Stimulated activated CD4-positive, alpha-beta T cell treated with anti-CD3 and anti-CD28 coated beads, Interleukin-12 subunit alpha, Interleukin-12 subunit beta, amount 100 ng/mL, for 4 hours (primary cell): ENCODE data around the gene DACH1.
"Not testable (repeated sequence)": the region's sequence is repeated elsewhere in the genome, so short reads cannot be mapped to it uniquely, and the experiment has no call there.

Experiments used
- DNase-seq: peaks from one replicate; pipeline ENCODE4 v3.0.0-alpha.2; 2020

Gene DACH1

DNA sequence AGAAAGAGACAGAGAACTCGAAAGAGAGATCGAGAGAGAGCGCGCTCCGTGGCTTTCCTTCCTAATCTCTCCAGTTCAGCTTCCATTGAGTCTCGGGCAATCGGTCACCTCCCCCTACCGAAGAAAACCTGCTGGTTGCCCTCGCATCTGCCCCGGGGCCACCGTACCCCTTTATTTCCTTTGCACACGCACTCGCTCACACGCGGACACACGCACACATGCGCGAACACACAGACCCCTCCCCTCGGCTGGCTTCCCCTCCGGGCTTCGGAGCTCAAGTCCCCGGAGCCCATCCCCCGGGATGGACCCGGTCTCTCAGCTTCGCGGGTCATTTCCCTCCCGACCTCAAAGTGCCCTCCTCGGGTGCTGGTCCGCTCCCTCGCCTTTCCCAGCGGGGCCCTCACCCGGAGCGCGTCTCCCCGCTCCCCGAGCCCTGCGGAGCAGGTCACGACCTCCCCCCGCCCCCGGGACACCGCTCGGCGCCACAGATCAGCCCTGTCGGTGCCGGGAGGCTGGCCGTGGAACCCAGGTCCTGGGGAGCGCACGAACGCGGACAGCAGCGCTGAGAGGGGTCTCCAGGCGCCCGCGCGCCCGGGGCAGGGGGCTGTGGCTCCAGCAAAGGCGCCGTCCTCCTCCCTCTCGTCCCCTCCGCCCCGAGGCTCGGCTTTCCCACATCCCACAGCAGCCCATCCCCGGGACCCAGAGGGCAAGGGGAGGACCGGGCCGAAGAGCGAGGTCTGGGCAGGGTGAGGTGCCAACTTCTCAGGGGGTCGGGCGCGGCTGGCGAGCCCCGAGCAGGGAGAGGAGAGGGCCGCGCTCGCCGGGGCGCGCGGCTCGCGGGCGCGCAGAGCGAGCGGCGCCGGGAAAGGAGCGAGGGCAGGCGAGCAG lies 1.8 kb downstream of the DACH1 start:
- DNase-seq = no peak

DNA sequence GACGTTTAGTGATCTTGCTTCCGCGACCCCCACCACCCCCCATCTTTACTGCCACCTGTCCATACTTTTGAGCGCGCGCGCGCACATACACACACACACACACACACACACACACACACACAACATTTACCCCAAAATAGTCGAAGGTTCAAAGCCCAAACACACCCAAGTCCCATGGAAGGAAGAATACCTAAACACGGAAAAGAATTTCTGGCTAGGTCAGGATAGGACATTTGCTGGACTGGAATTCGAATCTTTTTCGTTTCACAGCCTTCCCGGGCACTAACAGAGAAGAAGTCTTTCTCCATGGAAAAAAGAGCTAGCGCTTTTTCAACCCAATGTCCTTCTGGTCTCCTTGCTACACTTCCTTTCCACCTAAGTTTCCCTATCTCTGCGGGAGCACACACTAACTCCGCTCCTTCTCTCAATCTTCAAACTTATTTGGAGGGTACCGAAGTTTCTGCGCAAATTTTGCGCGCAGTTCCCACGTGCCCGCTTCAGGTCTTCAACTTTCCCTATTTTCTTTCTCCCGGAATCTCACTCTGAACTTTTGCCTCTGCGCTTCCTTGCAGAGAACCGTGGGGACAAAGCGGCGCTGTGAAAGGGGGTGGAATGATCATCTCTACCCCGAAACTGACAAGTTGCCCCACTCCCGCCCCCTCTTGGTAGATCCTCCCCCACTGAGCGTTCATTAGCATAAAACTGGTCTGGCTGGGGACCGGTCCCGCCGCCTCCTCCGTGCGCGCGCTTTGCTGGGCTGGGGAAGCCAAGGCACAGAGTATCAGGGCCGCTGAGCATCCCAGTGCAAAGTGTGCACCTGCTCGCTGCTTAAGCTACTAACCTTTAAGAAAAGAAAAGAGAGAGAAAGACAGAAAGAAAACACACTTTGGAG lies 2.7 kb downstream of the DACH1 start:
- no peak for DNase-seq

DNA sequence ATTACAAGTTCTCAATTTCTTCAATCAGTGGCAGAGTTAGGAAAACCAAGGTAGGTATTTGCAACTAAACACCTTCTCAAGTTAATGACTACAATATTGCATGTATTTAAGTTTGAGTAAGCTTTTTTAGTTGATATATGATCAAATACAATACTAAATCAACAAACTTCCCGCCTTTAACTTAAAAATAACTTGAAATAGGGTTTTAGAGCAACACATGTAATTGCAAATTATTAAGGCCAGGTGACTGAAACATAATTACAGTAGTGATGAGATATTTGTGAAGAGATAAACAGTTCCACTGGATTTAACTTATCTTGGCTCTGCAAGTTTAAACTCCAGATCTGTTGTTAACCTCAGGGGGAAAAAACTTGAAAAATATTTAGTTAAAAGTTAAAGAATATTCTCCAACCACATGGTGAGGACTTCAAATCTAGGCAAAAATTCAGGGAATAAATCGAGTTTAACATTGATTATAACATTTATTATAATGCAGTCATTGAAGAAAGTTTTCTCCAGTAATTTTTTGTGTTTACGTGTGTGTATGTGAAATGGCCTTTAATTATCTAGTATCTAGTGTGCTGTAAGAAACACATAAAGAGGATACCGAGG lies 3.6 kb downstream of the DACH1 start:
- DNase-seq = no peak

DNA sequence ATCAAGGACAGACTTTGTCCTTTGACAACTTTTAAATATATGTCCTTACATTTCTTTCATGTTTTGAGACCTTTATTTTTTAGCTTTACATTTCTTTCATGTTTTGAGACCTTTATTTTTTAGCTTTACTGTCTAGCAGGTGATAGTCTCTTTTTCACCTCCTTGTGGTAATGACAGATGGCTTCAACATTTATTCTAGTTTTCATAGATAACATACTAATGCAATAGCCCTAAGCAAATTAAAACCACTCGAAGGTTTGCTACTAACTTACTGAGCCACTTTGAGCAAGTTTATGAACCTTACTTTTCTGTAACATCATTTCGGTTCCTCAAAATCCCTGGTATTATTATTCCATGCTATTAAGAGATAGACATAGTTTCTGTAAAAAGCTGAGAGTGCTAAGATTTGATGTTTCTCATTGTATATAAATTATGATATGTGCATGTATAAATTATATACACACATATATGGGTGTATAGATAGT lies 4.5 kb downstream of the DACH1 start:
- DNase-seq = no peak

DNA sequence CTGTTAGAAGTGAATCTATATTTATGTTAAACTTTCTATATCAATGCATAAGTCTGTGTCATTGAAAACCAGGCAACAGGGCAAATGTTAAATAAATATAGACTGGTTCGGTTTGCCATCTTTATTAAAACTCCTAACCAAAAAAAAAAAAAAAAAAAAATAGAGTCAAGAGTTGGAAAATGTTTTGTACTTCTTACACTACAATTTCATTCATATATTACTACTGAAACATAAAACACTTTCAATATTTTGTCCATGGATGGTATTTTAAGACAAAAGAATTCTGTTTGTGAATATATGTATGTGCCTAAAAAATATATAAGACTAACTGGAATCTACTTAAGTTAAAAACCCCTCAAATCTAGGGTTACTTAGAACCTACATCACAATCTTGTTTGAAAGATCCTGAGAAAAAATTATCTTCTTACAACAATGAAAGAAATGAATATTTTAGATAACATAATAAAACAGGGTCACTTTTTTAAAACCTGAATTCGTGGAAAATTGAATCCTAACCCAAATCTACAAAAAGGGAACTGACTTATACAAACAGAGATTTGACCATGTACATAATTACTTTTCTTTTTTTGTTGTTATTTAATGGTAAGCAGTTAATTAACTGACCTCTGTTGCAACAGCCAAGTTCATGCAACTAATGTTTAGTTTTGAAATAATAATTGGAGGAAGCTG lies 5.1 kb downstream of the DACH1 start:
- no peak for DNase-seq

DNA sequence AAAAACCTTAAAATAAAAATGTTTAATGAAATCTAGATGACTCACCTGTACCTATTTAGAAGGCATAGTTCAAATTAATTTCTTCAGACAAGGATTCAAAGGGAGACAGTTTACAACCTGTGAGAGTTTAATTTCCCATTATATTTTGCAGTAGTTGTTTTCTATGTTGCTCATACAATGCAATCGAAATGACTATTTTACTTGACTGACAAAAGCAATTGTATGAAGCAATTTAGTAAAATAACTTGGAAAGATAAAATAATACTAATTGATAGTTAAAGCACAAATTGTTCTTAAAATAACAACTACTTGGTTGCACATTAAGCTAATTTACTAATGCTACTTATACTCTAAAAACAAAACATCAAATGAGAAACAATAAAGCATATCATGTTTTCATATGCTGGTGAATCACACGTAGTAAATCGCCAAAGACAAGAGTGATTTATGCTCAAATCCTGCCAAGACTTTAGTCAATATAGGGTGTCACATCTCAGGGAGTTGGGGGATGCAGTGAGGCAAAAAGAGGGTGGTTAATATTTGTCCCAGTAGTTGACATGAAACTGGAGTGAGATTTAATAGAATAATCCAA lies 6.4 kb downstream of the DACH1 start:
- no peak for DNase-seq

DNA sequence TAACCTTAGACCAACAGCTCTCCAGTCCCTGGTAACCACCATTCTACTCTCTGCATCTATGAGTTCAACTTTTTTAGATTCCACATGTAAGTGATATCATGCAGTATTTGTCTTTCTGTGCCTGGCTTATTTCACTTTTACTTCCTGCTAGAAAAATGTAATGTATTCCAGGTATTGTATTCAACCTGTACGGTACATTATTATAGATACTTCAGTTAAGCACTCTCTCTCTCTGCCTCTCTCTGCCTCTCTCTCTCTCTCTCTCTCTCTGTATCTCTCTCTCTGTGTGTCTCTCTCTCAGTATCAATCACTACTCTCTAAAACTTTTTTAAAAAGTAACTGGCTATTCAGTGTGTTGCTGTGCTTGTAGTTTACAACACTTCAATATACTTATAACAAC lies 8.4 kb downstream of the DACH1 start:
- no peak for DNase-seq

DNA sequence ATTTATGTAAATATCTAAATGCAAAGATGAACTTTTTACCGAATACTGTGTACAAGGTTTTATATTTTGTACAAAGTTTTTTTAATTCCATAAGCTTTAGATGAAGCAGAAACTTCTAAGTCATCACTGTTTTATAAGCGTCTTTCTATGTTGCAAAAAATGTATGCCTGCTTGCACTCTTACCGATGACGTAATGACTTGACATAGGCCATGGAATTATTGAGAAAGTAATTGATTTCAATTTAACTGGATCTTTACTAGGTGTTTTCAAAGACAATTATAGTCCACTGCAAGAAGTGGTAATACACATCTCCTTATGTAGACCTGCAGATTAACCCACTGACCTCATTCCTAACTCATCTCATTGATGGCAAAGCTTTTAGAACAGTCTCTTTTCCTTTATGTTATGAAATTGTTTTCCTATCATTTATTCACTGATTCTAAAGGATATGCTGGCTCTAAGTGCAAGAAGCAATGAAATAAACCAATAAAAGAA lies 10.4 kb downstream of the DACH1 start:
- DNase-seq = no peak

DNA sequence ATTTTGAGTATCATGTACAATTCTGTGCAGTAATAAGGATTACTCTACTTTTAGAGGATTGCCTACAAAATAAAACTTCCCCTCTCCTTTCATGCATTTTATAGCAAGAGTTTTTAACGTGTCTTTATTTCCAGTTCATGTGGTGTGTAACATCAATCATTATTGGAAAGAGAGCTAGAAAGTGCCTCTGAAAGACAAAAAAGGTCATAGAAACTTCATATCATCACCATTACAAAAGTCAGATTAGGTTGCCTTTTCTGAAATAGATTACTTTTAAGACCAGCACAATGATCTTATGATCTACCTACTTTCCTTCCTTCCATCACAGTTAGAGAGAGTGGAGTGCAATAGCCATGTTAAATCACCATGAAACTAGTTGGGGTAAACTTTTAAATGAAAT lies 12.6 kb downstream of the DACH1 start:
- no peak for DNase-seq

DNA sequence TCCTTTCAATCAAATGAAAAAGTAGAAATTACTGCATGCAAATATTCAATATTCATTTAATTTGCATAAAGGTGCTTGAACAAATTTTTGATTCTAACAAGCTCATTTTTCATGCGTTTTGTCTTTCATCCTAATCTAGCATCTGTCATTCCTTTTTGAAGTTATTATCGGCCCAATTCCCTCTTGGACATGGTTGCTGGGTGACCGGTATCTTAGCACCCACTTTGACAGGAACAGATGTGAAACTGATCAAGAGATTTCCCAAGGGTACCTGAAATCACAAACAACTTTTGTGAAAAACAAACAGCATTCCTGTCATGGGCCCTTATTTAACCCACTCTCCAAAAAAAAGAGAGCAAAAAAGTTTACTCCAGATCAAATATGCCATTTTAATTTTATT lies 13.3 kb downstream of the DACH1 start:
- DNase-seq = no peak

DNA sequence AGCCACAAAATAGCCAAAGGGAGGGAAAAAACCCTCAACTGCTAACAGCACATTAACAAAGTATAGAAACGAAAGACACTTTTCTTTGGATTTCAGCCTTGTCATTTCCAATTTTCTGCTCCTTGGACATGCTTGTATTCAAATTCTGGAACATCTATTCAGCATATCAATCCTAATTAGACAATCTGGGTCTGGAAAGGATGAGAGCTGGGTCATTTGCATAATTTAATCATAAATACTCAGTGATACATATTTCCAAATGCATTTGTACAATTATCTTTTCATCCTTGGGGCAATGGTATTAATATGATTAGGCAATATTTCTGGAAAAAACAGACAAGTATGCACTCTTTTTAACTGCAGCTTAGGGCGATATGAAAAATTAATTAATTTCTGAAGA lies 14.3 kb downstream of the DACH1 start:
- no peak for DNase-seq

DNA sequence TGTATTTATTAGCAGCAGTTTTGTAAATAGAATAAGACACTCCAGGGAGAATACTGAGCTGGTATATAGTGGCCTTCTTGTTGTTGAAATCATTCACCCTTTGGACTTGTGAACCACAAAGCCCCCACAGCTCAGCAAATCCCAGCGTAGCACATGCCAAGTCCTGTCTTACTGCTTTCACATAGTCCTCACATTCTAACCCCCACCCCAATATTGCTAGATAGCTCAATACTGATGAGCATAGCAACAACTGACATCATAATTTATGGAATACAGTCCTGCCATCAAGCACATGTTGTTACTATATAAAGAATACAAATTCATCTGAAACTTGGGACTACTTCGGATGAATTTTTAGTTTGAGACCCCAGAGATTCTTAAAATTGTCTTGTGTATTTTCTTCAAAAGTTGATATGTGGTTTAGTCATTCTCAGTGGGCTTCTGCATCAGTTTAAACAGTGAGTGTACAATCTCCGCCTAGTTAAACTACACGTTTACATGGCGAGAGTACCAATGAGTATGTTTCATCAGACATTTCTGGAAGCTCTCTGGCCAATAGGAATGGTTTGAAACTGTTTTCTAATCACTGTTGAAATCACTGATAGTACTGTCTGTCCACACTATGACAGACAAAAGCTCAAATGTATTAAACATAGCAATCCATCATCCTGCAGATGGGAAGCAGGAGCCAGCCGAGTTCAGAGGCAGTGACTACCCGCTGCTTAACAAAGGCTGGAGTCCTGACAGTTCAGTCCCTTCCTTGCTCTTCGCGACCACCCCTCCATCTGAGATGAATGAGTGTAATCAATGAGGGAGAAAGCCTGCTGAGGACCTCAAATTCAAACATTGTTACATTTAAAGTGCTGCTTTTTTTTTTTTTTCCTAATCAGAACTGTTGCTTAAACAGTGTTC lies 15.2 kb downstream of the DACH1 start:
- no peak for DNase-seq

DNA sequence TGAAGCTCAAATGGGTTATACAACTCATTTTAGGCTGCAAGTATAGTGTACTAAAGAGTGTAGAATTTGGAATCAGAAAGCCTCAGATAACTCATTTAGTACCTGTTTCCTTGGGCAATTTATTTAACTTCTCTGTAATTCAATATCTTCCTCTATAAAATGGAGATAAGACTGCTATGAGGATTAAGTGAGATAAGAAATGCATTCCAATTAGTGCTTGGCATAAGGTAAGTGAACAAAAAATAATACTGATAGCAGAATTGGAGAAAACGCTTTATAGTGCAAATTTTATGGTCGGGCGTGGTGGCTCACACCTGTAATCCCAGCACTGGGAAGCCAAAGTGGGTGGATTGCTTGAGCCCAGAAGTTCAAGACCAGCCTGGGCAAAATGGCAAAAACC lies 25.0 kb downstream of the DACH1 start:
- DNase-seq = no peak

DNA sequence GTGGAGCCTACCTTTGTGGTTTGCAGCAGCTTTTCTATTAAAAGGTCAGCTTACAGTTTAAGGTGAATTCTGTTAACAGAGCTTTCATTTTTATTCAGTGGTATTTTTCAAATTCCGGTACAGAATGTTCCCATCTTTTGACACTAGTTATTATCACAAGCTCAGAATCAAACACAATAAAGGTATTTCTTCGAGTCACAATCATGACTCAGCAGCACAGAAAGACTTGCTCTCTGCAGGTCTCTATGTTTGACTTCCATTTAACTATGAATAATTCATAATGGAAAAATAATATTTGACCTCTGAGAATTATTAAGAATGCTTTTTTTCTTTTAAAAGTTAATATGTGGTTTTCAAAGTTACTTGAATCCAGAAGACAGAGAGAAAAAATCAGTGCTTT lies 28.2 kb downstream of the DACH1 start:
- DNase-seq = no peak

DNA sequence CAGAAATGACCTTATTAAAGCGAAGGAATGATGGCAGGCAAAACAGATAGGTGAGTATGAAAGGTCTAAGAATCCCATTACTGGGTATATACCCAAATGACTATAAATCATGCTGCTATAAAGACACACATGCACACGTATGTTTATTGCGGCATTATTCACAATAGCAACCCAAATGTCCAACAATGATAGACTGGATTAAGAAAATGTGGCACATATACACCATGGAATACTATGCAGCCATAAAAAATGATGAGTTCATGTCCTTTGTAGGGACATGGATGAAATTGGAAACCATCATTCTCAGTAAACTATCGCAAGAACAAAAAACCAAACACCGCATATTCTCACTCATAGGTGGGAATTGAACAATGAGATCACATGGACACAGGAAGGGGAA lies 29.4 kb downstream of the DACH1 start:
- DNase-seq = not testable (repeated sequence)

DNA sequence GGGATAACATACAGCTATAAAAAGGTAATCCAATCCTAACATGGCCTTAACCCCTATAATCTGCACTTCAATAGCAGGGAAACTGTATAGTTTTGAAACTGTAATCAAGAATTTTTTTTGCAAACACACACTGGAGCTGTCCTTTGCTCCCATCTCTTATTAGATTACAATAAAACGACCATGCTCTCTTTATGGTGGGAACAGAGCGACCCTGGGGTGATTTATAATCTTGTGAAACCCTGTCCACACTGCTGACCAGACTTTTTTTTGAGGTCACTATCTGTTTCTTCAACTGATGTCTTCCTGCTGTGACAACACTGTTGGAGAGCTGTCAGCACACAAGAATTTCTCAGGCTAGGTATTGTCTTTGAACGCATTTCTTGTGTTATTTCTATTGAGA lies 35.3 kb downstream of the DACH1 start:
- DNase-seq = no peak

DNA sequence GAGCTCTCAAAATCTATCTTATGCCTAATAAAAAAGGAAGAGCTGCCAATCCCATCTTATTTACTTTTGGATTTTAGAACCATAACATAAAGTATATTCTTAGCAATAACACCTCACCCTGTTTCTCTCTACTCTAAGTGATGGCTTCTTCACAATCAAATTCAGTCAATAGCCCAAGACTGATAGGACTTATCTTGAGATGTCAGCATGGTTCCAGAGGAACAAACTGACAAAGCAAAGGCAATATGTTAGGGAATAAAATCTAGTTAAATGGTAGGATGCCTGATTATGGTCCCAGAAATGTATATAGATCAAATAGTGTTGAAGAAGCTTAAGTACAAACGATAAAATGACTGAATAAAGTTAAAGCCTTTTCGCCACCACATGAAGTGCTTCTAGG lies 36.3 kb downstream of the DACH1 start:
- no peak for DNase-seq

DNA sequence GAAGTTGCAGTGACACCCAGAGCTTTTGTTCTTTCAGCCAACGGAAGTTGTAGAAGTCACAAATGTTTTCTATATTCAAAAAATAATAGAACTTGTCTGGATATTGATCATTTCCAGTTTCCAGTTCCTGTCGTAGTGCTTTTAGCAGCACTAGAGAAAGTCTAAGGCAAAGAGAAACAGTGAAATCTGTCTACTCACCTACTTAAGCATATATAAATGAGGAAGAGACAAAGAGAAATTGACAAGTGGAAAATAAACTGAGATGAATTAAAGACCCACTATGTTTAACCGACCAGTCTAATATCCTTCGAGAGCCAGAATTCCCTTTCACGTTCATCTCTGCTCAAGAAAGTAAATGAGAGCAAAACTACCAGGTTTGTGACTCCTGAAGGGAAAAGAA lies 36.7 kb downstream of the DACH1 start:
- no peak for DNase-seq

DNA sequence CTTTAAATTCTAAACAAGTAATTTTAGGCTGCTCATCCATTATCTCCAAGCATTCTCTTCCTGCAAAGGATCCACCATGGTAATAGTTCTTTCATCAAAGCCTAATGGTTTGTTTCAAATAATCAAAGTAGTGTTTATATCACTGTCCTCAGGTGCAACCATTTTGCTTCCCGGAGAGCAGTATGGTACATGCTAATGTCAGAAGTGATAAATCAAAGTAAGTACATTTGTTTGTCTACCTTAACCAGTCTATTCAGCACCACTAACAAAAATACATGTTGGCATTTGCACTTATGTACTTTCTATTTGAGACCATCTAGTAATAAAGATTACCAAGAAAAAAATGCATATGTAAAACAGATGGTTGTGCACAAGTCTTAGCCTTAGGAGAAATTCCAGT lies 37.5 kb downstream of the DACH1 start:
- DNase-seq = no peak

DNA sequence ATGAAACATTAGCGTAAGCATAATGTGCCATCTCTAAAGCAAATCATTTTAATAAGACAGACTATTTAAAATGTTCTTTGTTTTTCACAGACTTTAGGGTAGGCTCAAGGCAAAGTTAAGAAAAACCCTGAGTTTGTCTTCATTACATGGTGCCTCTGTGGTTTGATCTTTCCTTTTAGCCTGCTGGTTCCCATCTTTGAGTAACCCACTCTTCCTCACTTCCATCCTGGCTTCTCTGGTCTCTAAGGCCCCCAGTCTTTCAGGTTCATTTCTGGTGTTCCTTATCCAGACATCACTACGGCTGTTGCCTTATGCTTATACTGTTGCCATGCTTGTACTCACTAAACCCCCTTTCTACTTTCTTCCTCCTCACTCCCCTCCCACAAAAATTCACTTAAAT lies 38.4 kb downstream of the DACH1 start:
- DNase-seq = no peak

DNA sequence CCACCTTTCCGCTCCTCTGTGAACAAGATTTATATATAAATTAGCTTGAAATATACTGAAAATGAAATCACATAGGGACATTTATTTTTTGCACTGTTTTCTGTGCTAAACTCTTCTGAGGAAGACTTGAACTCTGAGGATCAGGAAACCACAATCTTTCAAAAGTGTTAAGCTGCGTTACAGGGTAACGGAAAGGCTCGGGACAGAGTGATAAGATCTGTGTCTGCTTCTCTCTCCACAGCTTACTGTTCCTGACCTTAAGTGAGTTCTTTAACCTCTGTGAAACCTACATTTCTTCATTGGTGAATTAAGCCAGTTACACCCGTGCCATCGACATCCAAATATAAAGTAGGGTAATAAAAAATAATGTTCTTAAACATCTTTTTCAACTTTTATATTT lies 38.9 kb downstream of the DACH1 start:
- no peak for DNase-seq
